Mononuclear cell (primary cell): Measurements from ENCODE around the gene DNASE1L1. TPM values are rescaled to one million over a fixed set of nuclear protein-coding genes. Genes with fewer than 3 reads are reported as not detected.

Experiments
- H3K27me3 ChIP-seq: 2 replicates; pipeline ENCODE4 v1.6.0; 2011; ENCODE audit warnings: low read length, control low read depth; ENCODE audit not compliant: insufficient read depth
- H3K4me1 ChIP-seq: 2 replicates; pipeline ENCODE4 v1.5.1; 2011; ENCODE audit warnings: mild to moderate bottlenecking, low read length, control low read depth; ENCODE audit not compliant: insufficient read depth
- H3K4me3 ChIP-seq: 2 replicates; pipeline ENCODE4 v1.5.1; 2011; ENCODE audit warnings: mild to moderate bottlenecking, low read length, moderate library complexity
- H3K9me3 ChIP-seq: 2 replicates; pipeline ENCODE4 v1.5.1; 2011; ENCODE audit warnings: low read depth, mild to moderate bottlenecking, control low read depth, low read length
- total RNA-seq: library from RNA; depleted of rRNA; stranded (reverse); fragments of >200 nt; gene quantifications from one replicate; pipeline ENCODE4 v1.2.3, GENCODE V29; 2012

The DNASE1L1 gene
- total RNA-seq, 1 donor: 30.2 TPM

- Histone ChIP-seq H3K27me3 (no peaks in the 10 kb centered on the region), H3K9me3 (no peaks in the 10 kb centered on the region), H3K4me3 (peak overlapping the region; percentile 37), H3K4me1 (peaks cover 45% of the 10 kb centered on the region)
Observed at GRCh38 chrX:154371789-154372300, 37.2 kb downstream of the DNASE1L1 start.

GRCh38 chrX:154371017-154371788 is 37.9 kb downstream of the DNASE1L1 start:
- H3K27me3 ChIP-seq: no peaks in the 10 kb centered on the region

GRCh38 chrX:154370300-154371016 is 38.6 kb downstream of the DNASE1L1 start:
- Histone ChIP-seq H3K9me3 (no peaks in the 10 kb centered on the region), H3K4me3 (peak overlapping the region; percentile 71), H3K4me1 (peaks cover 50% of the 10 kb centered on the region), H3K27me3 (no peaks in the 10 kb centered on the region)

More at GRCh38 chrX:154371017-154371788, 37.9 kb downstream of the DNASE1L1 start:
- H3K9me3 ChIP-seq: no peaks in the 10 kb centered on the region
- peak overlapping the region; percentile 71 for H3K4me3 ChIP-seq
- peaks cover 50% of the 10 kb centered on the region for H3K4me1 ChIP-seq

GRCh38 chrX:154369449-154370299 is 39.4 kb downstream of the DNASE1L1 start:
- no peaks in the 10 kb centered on the region for H3K9me3 ChIP-seq
- no peaks in the 10 kb centered on the region for H3K27me3 ChIP-seq
- peaks cover 45% of the 10 kb centered on the region for H3K4me1 ChIP-seq
- H3K4me3 ChIP-seq: peak overlapping the region; percentile 71

- H3K9me3 ChIP-seq: no peaks in the 10 kb centered on the region
- H3K27me3 ChIP-seq: no peaks in the 10 kb centered on the region
- H3K4me1 ChIP-seq: peaks cover 41% of the 10 kb centered on the region
- H3K4me3 ChIP-seq: peak overlapping the region; percentile 71
Observed at GRCh38 chrX:154368630-154369448, 40.2 kb downstream of the DNASE1L1 start.

- peak overlapping the region; percentile 18 for H3K4me3 ChIP-seq
- no peaks in the 10 kb centered on the region for H3K9me3 ChIP-seq
- H3K27me3 ChIP-seq: no peaks in the 10 kb centered on the region
- H3K4me1 ChIP-seq: peaks cover 30% of the 10 kb centered on the region
Observed at GRCh38 chrX:154367474-154368308, 41.4 kb downstream of the DNASE1L1 start.

GRCh38 chrX:154366666-154367055 is 42.4 kb downstream of the DNASE1L1 start:
- Histone ChIP-seq H3K27me3 (no peaks in the 10 kb centered on the region), H3K4me3 (no peak overlapping the region), H3K9me3 (no peaks in the 10 kb centered on the region), H3K4me1 (peaks cover 27% of the 10 kb centered on the region)

- Histone ChIP-seq H3K4me3 (no peak overlapping the region), H3K9me3 (no peaks in the 10 kb centered on the region), H3K27me3 (no peaks in the 10 kb centered on the region), H3K4me1 (peaks cover 30% of the 10 kb centered on the region)
Observed at GRCh38 chrX:154365997-154366665, 42.9 kb downstream of the DNASE1L1 start.

- Histone ChIP-seq H3K4me3 (no peak overlapping the region), H3K9me3 (no peaks in the 10 kb centered on the region), H3K4me1 (peaks cover 30% of the 10 kb centered on the region), H3K27me3 (no peaks in the 10 kb centered on the region)
Observed at GRCh38 chrX:154365052-154365600, 43.9 kb downstream of the DNASE1L1 start.

GRCh38 chrX:154363706-154364439 is 45.2 kb downstream of the DNASE1L1 start:
- Histone ChIP-seq H3K4me3 (no peak overlapping the region), H3K4me1 (peaks cover 30% of the 10 kb centered on the region), H3K9me3 (no peaks in the 10 kb centered on the region), H3K27me3 (no peaks in the 10 kb centered on the region)

- Histone ChIP-seq H3K27me3 (no peaks in the 10 kb centered on the region), H3K9me3 (no peaks in the 10 kb centered on the region), H3K4me3 (no peak overlapping the region), H3K4me1 (peaks cover 23% of the 10 kb centered on the region)
Observed at GRCh38 chrX:154362085-154362742, 46.8 kb downstream of the DNASE1L1 start.

GRCh38 chrX:154360155-154360713 is 48.8 kb downstream of the DNASE1L1 start:
- H3K4me3 ChIP-seq: no peak overlapping the region
- H3K4me1 ChIP-seq: peaks cover 15% of the 10 kb centered on the region
- H3K27me3 ChIP-seq: no peaks in the 10 kb centered on the region
- no peaks in the 10 kb centered on the region for H3K9me3 ChIP-seq
